Measurements from ENCODE around the gene TXNDC2. TPM values are rescaled to one million over a fixed set of nuclear protein-coding genes. Genes with fewer than 3 reads are reported as not detected.
"Not testable (repeated sequence)": the region's sequence is repeated elsewhere in the genome, so short reads cannot be mapped to it uniquely, and the experiment has no call there.

Gene TXNDC2
- polyA plus RNA-seq, 2 donors, result 0.06 TPM; not detected in 1

DNA sequence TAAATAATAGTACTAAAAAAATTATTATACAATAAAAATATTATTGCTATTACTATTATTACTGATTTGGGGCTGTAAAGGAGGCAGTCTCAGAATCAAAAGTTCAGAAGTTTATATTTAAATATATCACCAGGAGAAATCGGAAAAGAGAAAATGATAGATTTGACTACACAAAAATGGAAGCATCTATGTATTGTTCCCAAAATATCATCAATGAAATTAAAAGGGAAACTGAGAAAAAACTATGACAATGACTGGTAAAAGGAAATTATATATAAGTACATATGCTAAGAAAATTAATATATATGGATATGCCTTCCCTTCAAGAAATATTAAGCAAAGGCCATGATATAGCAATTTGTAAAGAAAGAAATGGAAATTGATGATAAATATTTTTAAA is 7.7 kb upstream of the TXNDC2 start:
- 94 to 95% methylated on average over 1 of the region's 1 CpG for WGBS, 2 donors
- no peak overlapping the region for H3K4me3 ChIP-seq (ENCODE audit: low read depth in 1 of 2, low read length in 2 of 2)
- no peaks in the 10 kb centered on the region for H3K4me1 ChIP-seq (ENCODE audit: control insufficient read depth in 2 of 2, insufficient read depth in 2 of 2, low read length in 1 of 2)
- H3K27ac ChIP-seq (ENCODE audit: low read depth in 2 of 2, low read length in 1 of 2), result no peak overlapping the region
- no peaks in the 10 kb centered on the region for H3K27me3 ChIP-seq (ENCODE audit: control insufficient read depth in 1 of 2, insufficient read depth in 2 of 2, low read length in 2 of 2)
- no peaks in the 10 kb centered on the region for H3K9me3 ChIP-seq (ENCODE audit: control insufficient read depth in 2 of 2, insufficient read depth in 1 of 2, low read depth in 1 of 2, low read length in 1 of 2)
- no peaks in the 10 kb centered on the region for H3K36me3 ChIP-seq (ENCODE audit: control insufficient read depth in 2 of 2, insufficient read depth in 2 of 2, low read length in 1 of 2)

DNA sequence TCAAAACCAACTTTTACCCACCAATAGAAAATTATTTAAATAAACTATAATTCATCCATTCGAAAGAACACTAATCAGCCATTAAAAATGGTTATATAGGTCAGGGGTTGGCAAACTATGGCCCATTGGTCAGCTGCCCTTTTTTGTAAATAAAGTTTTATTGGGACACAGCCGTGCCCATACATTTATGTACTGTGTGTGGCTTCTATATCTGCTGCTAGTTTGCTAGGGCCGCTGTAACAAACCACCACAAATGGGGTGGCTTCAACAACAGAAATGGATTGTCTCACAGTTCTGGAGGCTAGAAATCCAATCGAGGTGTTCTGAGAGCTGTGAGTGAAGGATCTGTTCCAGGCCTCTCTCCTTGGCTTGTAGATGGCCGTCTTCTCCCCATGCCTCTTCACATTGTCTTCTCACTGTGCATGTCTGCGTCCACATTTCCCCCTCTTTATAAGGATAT is 7.0 kb upstream of the TXNDC2 start:
- H3K9me3 ChIP-seq (ENCODE audit: control insufficient read depth in 2 of 2, insufficient read depth in 1 of 2, low read depth in 1 of 2, low read length in 1 of 2), result no peaks in the 10 kb centered on the region
- H3K27me3 ChIP-seq (ENCODE audit: control insufficient read depth in 1 of 2, insufficient read depth in 2 of 2, low read length in 2 of 2), result no peaks in the 10 kb centered on the region
- H3K36me3 ChIP-seq (ENCODE audit: control insufficient read depth in 2 of 2, insufficient read depth in 2 of 2, low read length in 1 of 2), result no peaks in the 10 kb centered on the region
- no peak overlapping the region for H3K4me3 ChIP-seq (ENCODE audit: low read depth in 1 of 2, low read length in 2 of 2)
- no peaks in the 10 kb centered on the region for H3K4me1 ChIP-seq (ENCODE audit: control insufficient read depth in 2 of 2, insufficient read depth in 2 of 2, low read length in 1 of 2)
- H3K27ac ChIP-seq (ENCODE audit: low read depth in 2 of 2, low read length in 1 of 2), result no peak overlapping the region
- 94% methylated on average over 6 of the region's 6 CpGs for WGBS, 2 donors

DNA sequence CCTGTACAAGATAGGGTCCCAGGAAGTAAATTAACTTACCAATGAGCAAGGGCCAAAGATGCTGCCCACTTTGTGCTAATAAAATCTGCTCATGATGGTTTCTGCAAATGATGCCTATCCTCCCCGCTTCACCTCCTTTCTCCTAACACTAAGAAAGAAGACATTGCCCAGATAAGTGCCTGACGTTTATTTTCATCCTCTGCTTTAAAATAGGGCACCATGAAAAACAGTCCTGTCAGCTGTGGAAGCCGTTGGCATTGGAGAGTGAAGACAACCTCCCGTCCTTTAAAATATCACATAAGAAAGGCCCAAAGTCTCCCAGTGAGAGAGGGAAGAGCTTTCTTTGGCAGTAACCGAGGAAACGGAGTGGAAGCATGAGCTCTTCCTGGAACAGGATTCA is 1.7 kb upstream of the TXNDC2 start:
- Histone ChIP-seq H3K27me3 (ENCODE audit: control insufficient read depth in 1 of 2, insufficient read depth in 2 of 2, low read length in 2 of 2) (no peaks in the 10 kb centered on the region), H3K9me3 (ENCODE audit: control insufficient read depth in 2 of 2, insufficient read depth in 1 of 2, low read depth in 1 of 2, low read length in 1 of 2) (no peaks in the 10 kb centered on the region), H3K4me1 (ENCODE audit: control insufficient read depth in 2 of 2, insufficient read depth in 2 of 2, low read length in 1 of 2) (no peaks in the 10 kb centered on the region), H3K4me3 (ENCODE audit: low read depth in 1 of 2, low read length in 2 of 2) (no peak overlapping the region), H3K36me3 (ENCODE audit: control insufficient read depth in 2 of 2, insufficient read depth in 2 of 2, low read length in 1 of 2) (no peaks in the 10 kb centered on the region), H3K27ac (ENCODE audit: low read depth in 2 of 2, low read length in 1 of 2) (no peak overlapping the region)
- 88 to 93% methylated on average over 6 of the region's 6 CpGs for WGBS, 2 donors

DNA sequence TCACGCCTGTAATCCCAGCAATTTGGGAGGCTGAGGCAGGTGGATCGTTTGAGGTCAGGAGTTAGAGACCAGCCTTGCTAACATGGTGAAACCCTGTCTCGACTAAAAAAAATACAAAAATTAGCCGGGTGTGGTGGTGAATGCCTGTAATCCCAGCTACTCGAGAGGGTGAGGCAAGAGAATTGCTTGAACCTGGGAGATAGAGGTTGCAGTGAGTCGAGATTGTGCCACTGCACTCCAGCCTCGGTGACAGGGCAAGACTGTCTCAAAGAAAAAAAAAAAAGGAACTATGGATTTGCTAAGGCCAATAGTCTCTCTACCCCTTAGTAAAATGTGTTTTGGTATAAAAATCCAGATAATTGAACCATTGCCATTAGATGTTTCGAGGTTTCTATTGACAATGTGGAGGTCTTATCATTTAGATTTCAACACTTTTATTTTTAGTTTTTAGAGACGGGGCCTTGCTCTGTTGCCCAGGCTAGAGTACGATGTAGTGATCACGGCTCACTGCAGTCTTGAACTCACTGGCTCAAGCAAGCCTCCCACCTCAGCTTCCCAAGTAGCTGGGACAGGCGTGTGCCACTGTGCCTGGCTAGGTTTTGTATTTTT is 1.1 kb upstream of the TXNDC2 start:
- Histone ChIP-seq H3K36me3 (ENCODE audit: control insufficient read depth in 2 of 2, insufficient read depth in 2 of 2, low read length in 1 of 2) (no peaks in the 10 kb centered on the region), H3K27me3 (ENCODE audit: control insufficient read depth in 1 of 2, insufficient read depth in 2 of 2, low read length in 2 of 2) (no peaks in the 10 kb centered on the region), H3K27ac (ENCODE audit: low read depth in 2 of 2, low read length in 1 of 2) (no peak overlapping the region), H3K4me1 (ENCODE audit: control insufficient read depth in 2 of 2, insufficient read depth in 2 of 2, low read length in 1 of 2) (no peaks in the 10 kb centered on the region), H3K4me3 (ENCODE audit: low read depth in 1 of 2, low read length in 2 of 2) (no peak overlapping the region), H3K9me3 (ENCODE audit: control insufficient read depth in 2 of 2, insufficient read depth in 1 of 2, low read depth in 1 of 2, low read length in 1 of 2) (no peaks in the 10 kb centered on the region)
- WGBS, 2 donors, result 92 to 96% methylated on average over 12 of the region's 12 CpGs

DNA sequence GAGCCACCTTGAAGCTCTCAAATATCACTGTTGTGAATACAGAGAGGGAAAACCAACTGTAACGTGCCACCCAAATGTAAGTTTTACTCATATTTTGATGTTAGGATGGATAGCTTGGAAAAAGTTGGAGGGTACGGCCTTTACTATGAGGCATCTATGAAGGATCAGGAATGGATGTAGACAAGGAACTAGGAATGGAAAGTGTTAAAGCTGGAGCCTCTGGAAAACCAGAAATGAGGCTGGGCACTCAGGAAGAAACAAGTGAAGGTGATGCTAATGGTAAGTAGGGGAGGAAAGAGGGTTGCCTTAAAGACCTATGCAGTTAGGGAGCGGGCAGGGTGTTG is 204 bp downstream of the TXNDC2 start:
- no peak overlapping the region for H3K27ac ChIP-seq (ENCODE audit: low read depth in 2 of 2, low read length in 1 of 2)
- H3K4me1 ChIP-seq (ENCODE audit: control insufficient read depth in 2 of 2, insufficient read depth in 2 of 2, low read length in 1 of 2), result no peaks in the 10 kb centered on the region
- no peaks in the 10 kb centered on the region for H3K9me3 ChIP-seq (ENCODE audit: control insufficient read depth in 2 of 2, insufficient read depth in 1 of 2, low read depth in 1 of 2, low read length in 1 of 2)
- no peaks in the 10 kb centered on the region for H3K36me3 ChIP-seq (ENCODE audit: control insufficient read depth in 2 of 2, insufficient read depth in 2 of 2, low read length in 1 of 2)
- H3K27me3 ChIP-seq (ENCODE audit: control insufficient read depth in 1 of 2, insufficient read depth in 2 of 2, low read length in 2 of 2), result no peaks in the 10 kb centered on the region
- 93 to 96% methylated on average over 3 of the region's 3 CpGs for WGBS, 2 donors
- no peak overlapping the region for H3K4me3 ChIP-seq (ENCODE audit: low read depth in 1 of 2, low read length in 2 of 2)

DNA sequence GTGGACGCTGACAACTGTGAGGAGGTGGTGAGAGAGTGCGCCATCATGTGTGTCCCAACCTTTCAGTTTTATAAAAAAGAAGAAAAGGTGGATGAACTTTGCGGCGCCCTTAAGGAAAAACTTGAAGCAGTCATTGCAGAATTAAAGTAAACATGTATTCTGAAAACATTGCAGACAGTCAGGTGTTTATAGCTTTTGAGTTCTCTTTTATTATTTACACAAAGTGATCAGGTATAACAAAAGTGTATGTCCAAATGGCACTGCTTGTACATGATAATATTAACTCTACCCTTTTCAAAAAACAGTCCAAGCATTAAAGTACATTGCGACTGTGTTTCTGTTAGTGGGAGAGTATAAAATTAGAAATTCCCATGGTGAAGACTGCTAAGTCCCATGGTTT is 2.2 kb downstream of the TXNDC2 start:
- H3K4me3 ChIP-seq (ENCODE audit: low read depth in 1 of 2, low read length in 2 of 2), result no peak overlapping the region
- no peaks in the 10 kb centered on the region for H3K4me1 ChIP-seq (ENCODE audit: control insufficient read depth in 2 of 2, insufficient read depth in 2 of 2, low read length in 1 of 2)
- no peak overlapping the region for H3K27ac ChIP-seq (ENCODE audit: low read depth in 2 of 2, low read length in 1 of 2)
- WGBS, 2 donors, result 97% methylated on average over 5 of the region's 5 CpGs
- no peaks in the 10 kb centered on the region for H3K36me3 ChIP-seq (ENCODE audit: control insufficient read depth in 2 of 2, insufficient read depth in 2 of 2, low read length in 1 of 2)
- no peaks in the 10 kb centered on the region for H3K9me3 ChIP-seq (ENCODE audit: control insufficient read depth in 2 of 2, insufficient read depth in 1 of 2, low read depth in 1 of 2, low read length in 1 of 2)
- H3K27me3 ChIP-seq (ENCODE audit: control insufficient read depth in 1 of 2, insufficient read depth in 2 of 2, low read length in 2 of 2), result no peaks in the 10 kb centered on the region

- H3K36me3 ChIP-seq (ENCODE audit: control insufficient read depth in 2 of 2, insufficient read depth in 2 of 2, low read length in 1 of 2), result no peaks in the 10 kb centered on the region
- WGBS, 2 donors, result 73 to 79% methylated on average over 5 of the region's 5 CpGs
- no peak overlapping the region for H3K4me3 ChIP-seq (ENCODE audit: low read depth in 1 of 2, low read length in 2 of 2)
- no peaks in the 10 kb centered on the region for H3K4me1 ChIP-seq (ENCODE audit: control insufficient read depth in 2 of 2, insufficient read depth in 2 of 2, low read length in 1 of 2)
- H3K9me3 ChIP-seq (ENCODE audit: control insufficient read depth in 2 of 2, insufficient read depth in 1 of 2, low read depth in 1 of 2, low read length in 1 of 2), result no peaks in the 10 kb centered on the region
- no peak overlapping the region for H3K27ac ChIP-seq (ENCODE audit: low read depth in 2 of 2, low read length in 1 of 2)
- H3K27me3 ChIP-seq (ENCODE audit: control insufficient read depth in 1 of 2, insufficient read depth in 2 of 2, low read length in 2 of 2), result no peaks in the 10 kb centered on the region
These were observed 4.4 kb downstream of the TXNDC2 start for GRCh38 chr18:9890196-9890595.

DNA sequence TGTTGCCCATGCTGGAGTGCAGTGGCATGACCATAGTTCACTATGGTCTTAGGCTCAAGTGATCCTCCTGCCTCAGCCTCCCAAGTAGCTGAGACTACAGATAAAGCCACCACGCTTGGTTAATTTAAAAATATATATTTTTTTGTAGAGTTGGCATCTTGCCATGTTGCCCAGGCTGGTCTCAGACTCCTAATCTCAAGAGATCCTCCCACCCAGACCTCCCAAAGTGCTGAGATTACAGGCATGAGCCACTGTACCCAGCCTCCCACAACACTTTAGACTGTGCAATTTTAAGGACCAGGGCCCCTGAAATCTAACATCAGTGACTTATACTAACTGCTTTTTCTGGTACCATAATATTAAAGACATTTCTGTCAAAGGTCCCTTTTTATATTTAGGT is 5.2 kb downstream of the TXNDC2 start:
- no peak overlapping the region for H3K27ac ChIP-seq (ENCODE audit: low read depth in 2 of 2, low read length in 1 of 2)
- H3K4me3 ChIP-seq (ENCODE audit: low read depth in 1 of 2, low read length in 2 of 2), result no peak overlapping the region
- H3K4me1 ChIP-seq (ENCODE audit: control insufficient read depth in 2 of 2, insufficient read depth in 2 of 2, low read length in 1 of 2), result no peaks in the 10 kb centered on the region
- no peaks in the 10 kb centered on the region for H3K27me3 ChIP-seq (ENCODE audit: control insufficient read depth in 1 of 2, insufficient read depth in 2 of 2, low read length in 2 of 2)
- no peaks in the 10 kb centered on the region for H3K36me3 ChIP-seq (ENCODE audit: control insufficient read depth in 2 of 2, insufficient read depth in 2 of 2, low read length in 1 of 2)
- H3K9me3 ChIP-seq (ENCODE audit: control insufficient read depth in 2 of 2, insufficient read depth in 1 of 2, low read depth in 1 of 2, low read length in 1 of 2), result no peaks in the 10 kb centered on the region
- WGBS, 2 donors, result 85 to 88% methylated on average over 1 of the region's 1 CpG

- H3K4me1 ChIP-seq (ENCODE audit: control insufficient read depth in 2 of 2, insufficient read depth in 2 of 2, low read length in 1 of 2); H3K27ac ChIP-seq (ENCODE audit: low read depth in 2 of 2, low read length in 1 of 2); H3K36me3 ChIP-seq (ENCODE audit: control insufficient read depth in 2 of 2, insufficient read depth in 2 of 2, low read length in 1 of 2); H3K4me3 ChIP-seq (ENCODE audit: low read depth in 1 of 2, low read length in 2 of 2); H3K27me3 ChIP-seq (ENCODE audit: control insufficient read depth in 1 of 2, insufficient read depth in 2 of 2, low read length in 2 of 2); H3K9me3 ChIP-seq (ENCODE audit: control insufficient read depth in 2 of 2, insufficient read depth in 1 of 2, low read depth in 1 of 2, low read length in 1 of 2): not testable (repeated sequence)
- 47 to 48% methylated on average over 4 of the region's 4 CpGs for WGBS, 2 donors
These were observed 5.7 kb downstream of the TXNDC2 start for GRCh38 chr18:9891515-9891914.

- H3K4me1 ChIP-seq (ENCODE audit: control insufficient read depth in 2 of 2, insufficient read depth in 2 of 2, low read length in 1 of 2), result no peaks in the 10 kb centered on the region
- no peak overlapping the region for H3K27ac ChIP-seq (ENCODE audit: low read depth in 2 of 2, low read length in 1 of 2)
- 79 to 91% methylated on average over 6 of the region's 6 CpGs for WGBS, 2 donors
These were observed 8.8 kb downstream of the TXNDC2 start for GRCh38 chr18:9894454-9895068.

More at GRCh38 chr18:9894454-9895068, 8.8 kb downstream of the TXNDC2 start:
- H3K9me3 ChIP-seq (ENCODE audit: control insufficient read depth in 2 of 2, insufficient read depth in 1 of 2, low read depth in 1 of 2, low read length in 1 of 2), result no peaks in the 10 kb centered on the region
- H3K4me3 ChIP-seq (ENCODE audit: low read depth in 1 of 2, low read length in 2 of 2), result no peak overlapping the region
- no peaks in the 10 kb centered on the region for H3K27me3 ChIP-seq (ENCODE audit: control insufficient read depth in 1 of 2, insufficient read depth in 2 of 2, low read length in 2 of 2)
- no peaks in the 10 kb centered on the region for H3K36me3 ChIP-seq (ENCODE audit: control insufficient read depth in 2 of 2, insufficient read depth in 2 of 2, low read length in 1 of 2)
